ENCODE results near the gene RFTN1. TPM values are rescaled to one million over a fixed set of nuclear protein-coding genes. Genes with fewer than 3 reads are reported as not detected.

RFTN1 gene
- total and polyA plus RNA-seq, 7 donors = 10.9 to 26.4 (median 22.2) TPM

DNA sequence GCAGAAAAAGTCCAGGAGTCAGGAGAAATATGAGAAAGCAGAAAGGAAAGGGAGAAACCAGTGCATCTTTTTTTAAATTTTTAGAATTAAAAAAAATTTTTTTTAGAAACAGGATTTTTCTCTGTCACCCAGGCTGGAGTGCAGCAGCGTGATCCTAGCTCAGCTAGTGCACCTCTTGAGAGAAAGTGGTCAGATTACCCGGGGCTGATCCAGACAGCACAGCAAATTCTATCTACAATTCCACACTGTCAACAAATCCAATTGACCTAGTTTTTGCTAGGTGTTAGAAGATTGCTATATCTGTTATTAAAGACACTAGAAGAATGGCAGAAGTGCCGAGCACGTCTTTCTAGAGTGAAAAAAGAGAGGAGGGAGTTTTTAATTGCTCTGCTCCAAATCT is 117.3 kb downstream of the RFTN1 start:
- peak overlapping the region in 1 of 4 donors; percentile 60 for H3K27ac ChIP-seq

DNA sequence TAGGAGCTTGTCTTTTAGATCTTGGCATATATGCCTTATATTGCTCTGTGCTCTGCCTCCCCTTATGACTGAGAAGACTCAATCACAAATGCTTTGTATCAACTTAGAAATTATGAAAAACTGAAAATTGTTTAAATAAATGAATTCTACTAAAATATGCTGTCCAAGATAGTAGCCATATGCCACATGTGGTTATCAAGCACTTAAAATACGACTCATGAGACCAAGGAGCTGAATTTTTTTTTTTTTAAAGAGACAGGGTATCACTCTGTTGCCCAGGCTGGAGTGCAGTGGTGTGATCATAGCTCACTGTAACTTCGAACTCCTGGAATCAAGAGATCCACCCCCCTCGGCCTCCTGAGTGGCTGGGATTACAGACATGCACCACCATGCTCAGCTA is 118.3 kb downstream of the RFTN1 start:
- DNase-seq = no peak
- Histone ChIP-seq H3K27ac (peak overlapping the region in 1 of 4 donors; percentile 60), H3K27me3 (no peaks in the 10 kb centered on the region), H3K4me1 (peaks cover 0 to 10% (median 4%) of the 10 kb centered on the region in 4 donors), H3K4me3 (no peak overlapping the region), H3K9me3 (no peaks in the 10 kb centered on the region), H3K36me3 (no peaks in the 10 kb centered on the region)
- WGBS, 2 donors = 10 to 68% methylated on average over 3 of the region's 3 CpGs
- TF ChIP-seq POLR2A (IDR thresholded peaks at IDR 0.05) (no peak), EP300 (IDR thresholded peaks at IDR 0.05) (no peak), POLR2AphosphoS5 (IDR thresholded peaks at IDR 0.05) (no peak), CTCF (IDR thresholded peaks at IDR 0.05) (no peak)
- intact Hi-C loops (cut with DNase I) = no loop called here

More for the DNA sequence above, 117.3 kb downstream of the RFTN1 start:
- no peaks in the 10 kb centered on the region for H3K27me3 ChIP-seq
- peaks cover 0 to 13% (median 4%) of the 10 kb centered on the region in 4 donors for H3K4me1 ChIP-seq
- intact Hi-C loops (cut with DNase I) = no loop called here
- H3K36me3 ChIP-seq = no peaks in the 10 kb centered on the region
- WGBS, 2 donors = 67 to 86% methylated on average over 4 of the region's 4 CpGs
- no peaks in the 10 kb centered on the region for H3K9me3 ChIP-seq
- H3K4me3 ChIP-seq = no peak overlapping the region
- no peak for DNase-seq
- no peak for TF ChIP-seq POLR2A (IDR thresholded peaks at IDR 0.05)
- TF ChIP-seq CTCF (IDR thresholded peaks at IDR 0.05) = no peak
- no peak for TF ChIP-seq POLR2AphosphoS5 (IDR thresholded peaks at IDR 0.05)
- TF ChIP-seq EP300 (IDR thresholded peaks at IDR 0.05) = no peak

DNA sequence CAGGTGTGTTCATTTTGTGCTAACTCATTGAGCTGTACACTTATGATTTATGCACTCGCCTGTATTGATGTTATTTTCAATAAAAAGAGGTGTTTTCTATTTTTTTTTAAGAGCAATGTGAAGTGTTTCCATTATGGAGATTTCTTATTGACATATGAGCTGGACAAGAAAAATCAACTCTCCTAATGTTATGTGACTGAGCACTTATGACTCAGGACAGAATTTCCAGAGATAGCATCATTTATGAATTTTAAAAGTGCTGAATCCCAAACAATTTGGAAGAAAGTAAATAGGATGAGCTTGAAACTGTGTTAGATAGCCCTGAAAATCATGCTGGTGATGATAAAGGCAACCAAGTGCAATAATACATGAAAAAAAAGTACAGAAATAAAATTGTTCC is 118.9 kb downstream of the RFTN1 start:
- DNase-seq = no peak
- H3K27ac ChIP-seq = no peak overlapping the region
- no peaks in the 10 kb centered on the region for H3K9me3 ChIP-seq
- H3K4me3 ChIP-seq = no peak overlapping the region
- no peak for TF ChIP-seq POLR2AphosphoS5 (IDR thresholded peaks at IDR 0.05)
- no peak for TF ChIP-seq CTCF (IDR thresholded peaks at IDR 0.05)
- TF ChIP-seq POLR2A (IDR thresholded peaks at IDR 0.05) = no peak
- no peak for TF ChIP-seq EP300 (IDR thresholded peaks at IDR 0.05)
- 0% methylated on average over 1 of the region's 1 CpG for WGBS, 2 donors
- H3K27me3 ChIP-seq = no peaks in the 10 kb centered on the region
- intact Hi-C loops (cut with DNase I) = no loop called here
- peaks cover 0 to 4% (median 3%) of the 10 kb centered on the region in 4 donors for H3K4me1 ChIP-seq
- no peaks in the 10 kb centered on the region for H3K36me3 ChIP-seq

DNA sequence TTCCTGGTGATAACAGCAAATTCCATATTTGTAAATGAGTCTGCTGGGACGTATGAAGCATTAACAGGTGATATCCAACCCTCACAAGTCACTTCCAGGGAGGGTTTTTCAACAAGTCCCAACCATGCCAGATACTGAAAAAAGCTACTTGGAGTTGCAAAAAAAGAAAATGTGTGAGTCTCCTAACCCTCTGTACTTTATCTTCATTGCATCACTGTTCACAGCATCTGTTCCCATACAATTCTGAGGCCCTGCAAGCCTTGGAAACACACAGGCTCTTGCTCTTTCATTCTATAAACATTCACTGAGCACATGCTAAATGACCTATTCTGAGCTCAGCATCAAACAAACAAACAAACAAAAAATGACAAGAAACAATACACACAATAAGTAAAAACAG is 120.8 kb downstream of the RFTN1 start:
- TF ChIP-seq EP300 (IDR thresholded peaks at IDR 0.05) (no peak), POLR2AphosphoS5 (IDR thresholded peaks at IDR 0.05) (no peak), POLR2A (IDR thresholded peaks at IDR 0.05) (no peak), CTCF (IDR thresholded peaks at IDR 0.05) (no peak)
- H3K4me3 ChIP-seq = no peak overlapping the region
- H3K27me3 ChIP-seq = no peaks in the 10 kb centered on the region
- peaks cover 0 to 4% (median 0%) of the 10 kb centered on the region in 4 donors for H3K4me1 ChIP-seq
- WGBS, 2 donors = 47 to 86% methylated on average over 1 of the region's 1 CpG
- no peak for DNase-seq
- peak overlapping the region in 2 of 4 donors; percentile 40 to 53 for H3K27ac ChIP-seq
- no peaks in the 10 kb centered on the region for H3K36me3 ChIP-seq
- intact Hi-C loops (cut with DNase I) = no loop called here
- no peaks in the 10 kb centered on the region for H3K9me3 ChIP-seq

- intact Hi-C loops (cut with DNase I) = no loop called here
- H3K36me3 ChIP-seq = no peaks in the 10 kb centered on the region
- TF ChIP-seq POLR2AphosphoS5 (IDR thresholded peaks at IDR 0.05) (peak in 3 of 4 donors; percentile 32 to 54 (median 35)), EP300 (IDR thresholded peaks at IDR 0.05) (no peak)
- no peak overlapping the region for H3K4me3 ChIP-seq
- H3K27me3 ChIP-seq = no peaks in the 10 kb centered on the region
- peaks cover 0 to 4% (median 0%) of the 10 kb centered on the region in 4 donors for H3K4me1 ChIP-seq
- 47 to 73% methylated on average over 1 of the region's 1 CpG for WGBS, 2 donors
- DNase-seq = no peak
- peak overlapping the region in 3 of 4 donors; percentile 36 to 53 (median 40) for H3K27ac ChIP-seq
- H3K9me3 ChIP-seq = no peaks in the 10 kb centered on the region
These were observed 121.4 kb downstream of the RFTN1 start for GRCh38 chr3:16392065-16392464.

Data from sigmoid colon (tissue), 7 donors.